ENCODE results near the gene RASSF8.

DNA sequence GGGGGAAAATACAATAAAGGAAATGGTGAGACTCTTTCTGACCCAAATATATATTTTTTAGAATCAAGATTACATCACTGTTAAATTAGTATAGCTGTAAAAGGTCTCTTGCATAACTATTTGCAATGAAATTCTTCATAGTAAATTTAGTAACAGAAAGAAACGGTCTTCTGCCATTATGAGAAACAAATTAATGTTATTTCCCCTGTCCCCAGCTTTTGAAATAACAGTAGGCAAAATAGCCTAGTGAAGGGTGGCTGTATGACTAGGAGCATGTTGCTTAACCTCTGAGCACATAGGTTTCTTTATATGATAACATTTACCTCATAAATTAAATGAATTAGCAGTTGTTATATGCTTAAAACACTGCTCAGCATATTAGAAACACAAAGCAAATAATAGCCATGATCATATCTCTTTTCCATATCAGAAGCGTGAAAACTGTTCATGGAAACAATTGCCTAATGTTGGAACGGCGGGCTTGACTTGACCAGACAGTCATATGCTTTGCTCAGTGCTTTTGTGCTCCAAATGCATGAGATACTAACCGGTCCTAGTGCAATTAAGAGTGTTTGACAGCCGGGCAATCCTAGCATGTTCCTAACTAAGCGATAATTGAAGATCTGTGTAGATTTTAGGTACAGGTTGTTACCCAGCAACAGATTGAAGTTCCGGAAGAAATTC, 142.3 kb downstream of the RASSF8 start:
- TF ChIP-seq, protein P1, sequence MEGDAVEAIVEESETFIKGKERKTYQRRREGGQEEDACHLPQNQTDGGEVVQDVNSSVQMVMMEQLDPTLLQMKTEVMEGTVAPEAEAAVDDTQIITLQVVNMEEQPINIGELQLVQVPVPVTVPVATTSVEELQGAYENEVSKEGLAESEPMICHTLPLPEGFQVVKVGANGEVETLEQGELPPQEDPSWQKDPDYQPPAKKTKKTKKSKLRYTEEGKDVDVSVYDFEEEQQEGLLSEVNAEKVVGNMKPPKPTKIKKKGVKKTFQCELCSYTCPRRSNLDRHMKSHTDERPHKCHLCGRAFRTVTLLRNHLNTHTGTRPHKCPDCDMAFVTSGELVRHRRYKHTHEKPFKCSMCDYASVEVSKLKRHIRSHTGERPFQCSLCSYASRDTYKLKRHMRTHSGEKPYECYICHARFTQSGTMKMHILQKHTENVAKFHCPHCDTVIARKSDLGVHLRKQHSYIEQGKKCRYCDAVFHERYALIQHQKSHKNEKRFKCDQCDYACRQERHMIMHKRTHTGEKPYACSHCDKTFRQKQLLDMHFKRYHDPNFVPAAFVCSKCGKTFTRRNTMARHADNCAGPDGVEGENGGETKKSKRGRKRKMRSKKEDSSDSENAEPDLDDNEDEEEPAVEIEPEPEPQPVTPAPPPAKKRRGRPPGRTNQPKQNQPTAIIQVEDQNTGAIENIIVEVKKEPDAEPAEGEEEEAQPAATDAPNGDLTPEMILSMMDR (conservative IDR thresholded peaks at IDR 0.05) = no peak
- no peak for TF ChIP-seq ZFX (IDR thresholded peaks at IDR 0.05)
